HepG2 (cell line): Measurements from ENCODE around the gene DIS3L2. TPM values are rescaled to one million over a fixed set of nuclear protein-coding genes. Genes with fewer than 3 reads are reported as not detected.

Experiments used
- ATF7-NPFF ChIP-seq: sonication (generic); formaldehyde crosslinking; IDR thresholded peaks from 2 replicates; pipeline ENCODE4 v1.8.1; 2023; ENCODE audit warnings: mild to moderate bottlenecking, low read depth, missing genetic modification reagents, moderate library complexity
- BATF2 ChIP-seq: sonication (generic); formaldehyde crosslinking; IDR thresholded peaks from 2 replicates; pipeline ENCODE4 v1.8.0; 2022; ENCODE audit warnings: mild to moderate bottlenecking, missing genetic modification reagents, moderate library complexity
- DNMT3B ChIP-seq: conservative IDR thresholded peaks from 2 replicates; pipeline ENCODE4 v1.6.1; 2016; ENCODE audit warnings: missing biosample characterization, control low read depth
- GATAD2A ChIP-seq: IDR thresholded peaks from 2 replicates; pipeline ENCODE4 v1.6.1; 2016
- HNF4G ChIP-seq, 2 experiments: sonication (generic) in 1 of 2; formaldehyde crosslinking in 1 of 2; IDR thresholded peaks; 2 replicates each; pipeline versions ENCODE4 v1.4.0 to v1.6.1; 2011 to 2020; ENCODE audit warnings: borderline replicate concordance in 2 of 2, low read depth in 2 of 2, mild to moderate bottlenecking in 2 of 2, low read length in 1 of 2, missing genetic modification reagents in 1 of 2, moderate library complexity in 1 of 2
- KDM5A ChIP-seq: fragments of 200-600 bp; sonication (generic); IDR thresholded peaks from 2 replicates; pipeline ENCODE4 v1.7.0; 2018; ENCODE audit warnings: antibody characterized with exemption, mild to moderate bottlenecking, low read length, borderline replicate concordance
- KIAA2018 ChIP-seq: sonication (generic); formaldehyde crosslinking; IDR thresholded peaks from 2 replicates; pipeline ENCODE4 v1.5.0; 2020; ENCODE audit warnings: mild to moderate bottlenecking, missing genetic modification reagents, borderline replicate concordance
- TMF1 ChIP-seq: sonication (generic); formaldehyde crosslinking; IDR thresholded peaks from 2 replicates; pipeline ENCODE4 v1.8.1; 2022; ENCODE audit warnings: low read depth, missing genetic modification reagents
- ZBTB14 ChIP-seq: sonication (generic); formaldehyde crosslinking; IDR thresholded peaks from 2 replicates; pipeline ENCODE4 v1.4.0; 2020; ENCODE audit warnings: missing genetic modification reagents
- ZNF44 ChIP-seq: sonication (generic); formaldehyde crosslinking; IDR thresholded peaks from 2 replicates; pipeline ENCODE4 v1.5.1; 2020; ENCODE audit warnings: mild to moderate bottlenecking, missing genetic modification reagents
- ZNF775 ChIP-seq: sonication (generic); formaldehyde crosslinking; IDR thresholded peaks from 2 replicates; pipeline ENCODE4 v1.4.0; 2020; ENCODE audit warnings: missing genetic modification reagents, mild to moderate bottlenecking, moderate library complexity, borderline replicate concordance
- ZNF841 ChIP-seq: sonication (generic); formaldehyde crosslinking; IDR thresholded peaks from 2 replicates; pipeline ENCODE4 v1.8.1; 2023; ENCODE audit warnings: missing genetic modification reagents, borderline replicate concordance
- polyA plus RNA-seq, 8 experiments: library from polyadenylated mRNA; depleted of rRNA in 3 of 8; stranded (reverse) in 7 of 8; unstranded in 1 of 8; fragments of >200 nt; fragmentation: Illumina TruSeq in 4 of 8; extraction: Trizol in 4 of 8; gene quantifications; 2 replicates each; pipeline versions ENCODE4 v1.2.1 to v1.2.3, GENCODE V29; 2011 to 2016; ENCODE audit warnings: low read depth in 4 of 8, missing spikeins in 1 of 8, mixed read lengths in 1 of 8; ENCODE audit not compliant: insufficient read depth in 1 of 8
- total RNA-seq, 5 experiments: library from RNA; depleted of rRNA; stranded (reverse); fragments of >200 nt; fragmentation: Illumina TruSeq; extraction: Trizol; gene quantifications; 2 replicates each; pipeline ENCODE4 v1.2.3, GENCODE V29; 2016; ENCODE audit warnings: low read depth in 1 of 5

DIS3L2 gene
- total and polyA plus RNA-seq, 2 of the 13 experiments (the other 11 are each of a cell fraction or from before 2014, with no cell fraction given) = 7.0 to 23.9 TPM

GRCh38 chr2:231960810-231961348, 634 bp upstream of the DIS3L2 start (continued):
- no peak for TF ChIP-seq KIAA2018 (CRISPR knock-in tag)
- no peak for TF ChIP-seq ATF7-NPFF
- TF ChIP-seq TMF1 = no peak
- TF ChIP-seq HNF4G (IDR thresholded peaks at IDR 0.05; ENCODE audit: borderline replicate concordance, low read depth, low read length) = no peak
- no peak for TF ChIP-seq HNF4G (CRISPR knock-in tag; IDR thresholded peaks at IDR 0.05; ENCODE audit: borderline replicate concordance, low read depth)
- TF ChIP-seq ZNF775 (CRISPR knock-in tag) = peak; percentile 21; the same call in 1 of the 2 replicates
- TF ChIP-seq ZNF44 (CRISPR knock-in tag) = peak; percentile 19; the same call in 1 of the 2 replicates
- peak; percentile 77; the same call in 1 of the 2 replicates for TF ChIP-seq BATF2 (CRISPR knock-in tag)
- TF ChIP-seq ZBTB14 (CRISPR knock-in tag) = no peak
- TF ChIP-seq DNMT3B (CRISPR knock-in tag) = 0 out of 2 replicates have a peak, but pooled peaks have one; percentile 33
- TF ChIP-seq ZNF841 (CRISPR knock-in tag) = no peak
- no peak for TF ChIP-seq KDM5A
- 0 out of 2 replicates have a peak, but pooled peaks have one; percentile 31 for TF ChIP-seq GATAD2A
